Keratinocyte (primary cell): ENCODE measurements around the gene PARD3B. TPM values are rescaled to one million over a fixed set of nuclear protein-coding genes. Genes with fewer than 3 reads are reported as not detected.
A peak's percentile ranks its signal among the peaks of the same experiment; 100 is the strongest.

ENCODE experiments used
- DNase-seq: peaks from one replicate; pipeline ENCODE4 v3.0.0-alpha.2; 2011; ENCODE audit warnings: low read depth, missing footprints, low spot score
- FAIRE-seq: peaks from 2 replicates; lab custom pipeline; 2011; peaks lifted over from hg19 to GRCh38; lab: Jason Lieb, UNC
- H2AFZ ChIP-seq: 2 replicates; pipeline ENCODE4 v1.6.0; 2012; ENCODE audit warnings: low read length, control low read depth, inconsistent platforms; ENCODE audit not compliant: control insufficient read depth
- H3K27ac ChIP-seq: 2 replicates; pipeline ENCODE4 v1.5.1; 2011; ENCODE audit warnings: low read length; ENCODE audit not compliant: control insufficient read depth, insufficient read depth
- H3K27me3 ChIP-seq: 3 replicates; pipeline ENCODE4 v1.6.0; 2011; ENCODE audit warnings: low read length; ENCODE audit not compliant: control insufficient read depth, insufficient read depth; ENCODE audit errors: extremely low read depth
- H3K36me3 ChIP-seq, 2 experiments: 2 replicates in 1 of 2; 3 replicates in 1 of 2; pipeline ENCODE4 v1.5.1; 2011; ENCODE audit warnings: low read length in 2 of 2, mild to moderate bottlenecking in 1 of 2; ENCODE audit not compliant: control insufficient read depth in 2 of 2, insufficient read depth in 2 of 2; ENCODE audit errors: extremely low read depth in 1 of 2
- H3K4me1 ChIP-seq: 3 replicates; pipeline ENCODE4 v1.5.1; 2011; ENCODE audit warnings: low read length; ENCODE audit not compliant: control insufficient read depth, insufficient read depth; ENCODE audit errors: extremely low read depth
- H3K4me2 ChIP-seq: 3 replicates; pipeline ENCODE4 v1.6.0; 2011; ENCODE audit warnings: low read depth, low read length; ENCODE audit not compliant: control insufficient read depth, insufficient read depth; ENCODE audit errors: extremely low read depth
- H3K4me3 ChIP-seq, 3 experiments: fragments of 200-600 bp in 1 of 3; sonication (generic) in 1 of 3; 2 replicates in 2 of 3; 3 replicates in 1 of 3; pipeline ENCODE4 v1.5.1; 2011 to 2016; ENCODE audit warnings: low read length in 3 of 3, mild to moderate bottlenecking in 3 of 3, control low read depth in 2 of 3, inconsistent platforms in 1 of 3, low read depth in 1 of 3, mixed read lengths in 1 of 3, mixed run types in 1 of 3, moderate library complexity in 1 of 3; ENCODE audit not compliant: control insufficient read depth in 2 of 3, insufficient read depth in 2 of 3; ENCODE audit errors: extremely low read depth in 1 of 3
- H3K79me2 ChIP-seq: 2 replicates; pipeline ENCODE4 v1.6.0; 2012; ENCODE audit warnings: low read length; ENCODE audit not compliant: control insufficient read depth, insufficient read depth
- H3K9ac ChIP-seq: 3 replicates; pipeline ENCODE4 v1.6.0; 2011; ENCODE audit warnings: low read length; ENCODE audit not compliant: control insufficient read depth, insufficient read depth; ENCODE audit errors: extremely low read depth
- H3K9me1 ChIP-seq: 3 replicates; pipeline ENCODE4 v1.6.0; 2011; ENCODE audit warnings: low read length; ENCODE audit not compliant: control insufficient read depth, insufficient read depth; ENCODE audit errors: extremely low read depth
- H3K9me3 ChIP-seq: 2 replicates; pipeline ENCODE4 v1.5.1; 2012; ENCODE audit warnings: low read depth, low read length; ENCODE audit not compliant: control insufficient read depth
- H4K20me1 ChIP-seq: 3 replicates; pipeline ENCODE4 v1.6.0; 2011; ENCODE audit warnings: low read length; ENCODE audit not compliant: control insufficient read depth, insufficient read depth; ENCODE audit errors: extremely low read depth
- CTCF ChIP-seq, 3 experiments: IDR thresholded peaks in 1 of 3; conservative IDR thresholded peaks in 1 of 3; optimal IDR thresholded peaks in 1 of 3; 2 replicates in 2 of 3; 3 replicates in 1 of 3; pipeline versions ENCODE3 to v1.5.1; 2011; ENCODE audit warnings: low read length in 3 of 3, mild to moderate bottlenecking in 3 of 3, moderate library complexity in 2 of 3, control low read depth in 1 of 3, inconsistent platforms in 1 of 3; ENCODE audit not compliant: insufficient read depth in 2 of 3; ENCODE audit errors: extremely low read depth in 1 of 3
- EZH2 ChIP-seq: IDR thresholded peaks from one replicate; pipeline ENCODE4 v1.6.1; 2012; ENCODE audit warnings: inconsistent platforms, mild to moderate bottlenecking, low read length, moderate library complexity
- dilution Hi-C: fragments of 300-500 bp; cut with MboI; formaldehyde crosslinking; loops from one replicate; pipeline ENCODE4 v1.7.0; 2020; ENCODE audit warnings: low sequenced_read_pairs; ENCODE audit not compliant: extremely low pct_ligation_motif_present
- polyA plus RNA-seq, 5 experiments: library from polyadenylated mRNA; depleted of rRNA in 3 of 5; stranded (reverse) in 3 of 5; stranded (forward) in 1 of 5; unstranded in 1 of 5; fragments of >200 nt; gene quantifications; 1 replicate in 1 of 5; 2 replicates in 3 of 5; 3 replicates in 1 of 5; pipeline versions ENCODE4 v1.2.1 to v1.2.3, GENCODE V29; 2011 to 2012; ENCODE audit warnings: missing spikeins in 2 of 5, low read depth in 1 of 5, low replicate concordance in 1 of 5

Gene PARD3B
- polyA plus RNA-seq, 1 donor (not counting 4 experiments of a cell fraction or from before 2014, with no cell fraction given) = 1.2 TPM

- Histone ChIP-seq H3K27me3 (no peaks in the 10 kb centered on the region), H3K4me2 (no peak overlapping the region), H3K4me3 (no peak overlapping the region), H3K9me1 (no peaks in the 10 kb centered on the region), H3K36me3 (no peaks in the 10 kb centered on the region), H4K20me1 (no peaks in the 10 kb centered on the region), H3K9ac (no peak overlapping the region), H3K4me1 (peaks cover 41% of the 10 kb centered on the region), H2AFZ (no peak overlapping the region), H3K27ac (peak overlapping the region; percentile 50), H3K79me2 (no peaks in the 10 kb centered on the region), H3K9me3 (no peaks in the 10 kb centered on the region)
- no peak for DNase-seq
- dilution Hi-C loops = no loop called here
- no peak for TF ChIP-seq CTCF (optimal IDR thresholded peaks at IDR 0.05 in 1 of 3, IDR thresholded peaks at IDR 0.05 in 1 of 3, conservative IDR thresholded peaks at IDR 0.05 in 1 of 3; ENCODE audit: extremely low read depth in 1 of 3, insufficient read depth in 2 of 3, low read length in 3 of 3)
- no peak for TF ChIP-seq EZH2
- no peak for FAIRE-seq
These were observed 816.7 kb downstream of the PARD3B start for GRCh38 chr2:205361970-205362369.

DNA sequence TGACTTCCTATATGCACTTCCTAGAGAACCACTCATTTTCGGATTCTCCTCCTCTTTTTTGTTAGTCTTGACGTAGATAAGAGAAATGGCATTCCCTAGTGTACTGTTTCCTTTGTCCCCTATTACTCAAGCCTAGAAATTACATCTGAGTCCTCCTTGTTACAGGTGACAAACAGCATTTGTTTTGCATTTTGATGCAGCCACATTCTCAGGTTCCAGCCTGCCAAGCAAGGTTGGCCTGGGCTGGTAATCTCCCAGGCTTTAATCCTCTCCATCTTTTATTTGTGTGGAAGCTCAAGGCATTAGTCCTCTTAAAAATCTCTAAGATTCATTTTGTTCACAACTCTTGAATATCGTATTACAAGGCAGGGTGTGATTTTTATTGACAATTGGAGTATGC is 819.0 kb downstream of the PARD3B start:
- no peaks in the 10 kb centered on the region for H3K9me3 ChIP-seq
- H2AFZ ChIP-seq = no peak overlapping the region
- H4K20me1 ChIP-seq = no peaks in the 10 kb centered on the region
- no peaks in the 10 kb centered on the region for H3K27me3 ChIP-seq
- no peaks in the 10 kb centered on the region for H3K36me3 ChIP-seq
- no peak overlapping the region for H3K9ac ChIP-seq
- no peak for TF ChIP-seq EZH2
- TF ChIP-seq CTCF (optimal IDR thresholded peaks at IDR 0.05 in 1 of 3, IDR thresholded peaks at IDR 0.05 in 1 of 3, conservative IDR thresholded peaks at IDR 0.05 in 1 of 3; ENCODE audit: extremely low read depth in 1 of 3, insufficient read depth in 2 of 3, low read length in 3 of 3) = no peak
- DNase-seq (no peak), FAIRE-seq (no peak)
- no peaks in the 10 kb centered on the region for H3K9me1 ChIP-seq
- H3K4me1 ChIP-seq = peaks cover 24% of the 10 kb centered on the region
- no peak overlapping the region for H3K4me3 ChIP-seq
- dilution Hi-C loops = no loop called here
- H3K4me2 ChIP-seq = no peak overlapping the region
- H3K79me2 ChIP-seq = no peaks in the 10 kb centered on the region
- H3K27ac ChIP-seq = no peak overlapping the region
